GM12864 (cell line): ENCODE data around the gene LBH.

ENCODE experiments used
- DNase-seq: peaks from one replicate; pipeline ENCODE4 v3.0.0-alpha.2; 2011; ENCODE audit warnings: low read depth
- H3K4me3 ChIP-seq: 2 replicates; pipeline ENCODE4 v1.5.1; 2011; ENCODE audit warnings: mild to moderate bottlenecking, low read depth, low read length, control low read depth
- TF ChIP-seq, protein P1 (sequence below): IDR thresholded peaks from 2 replicates; pipeline ENCODE4 v1.5.1; 2011; ENCODE audit warnings: low read depth, mild to moderate bottlenecking, moderate library complexity, low read length, control low read depth, inconsistent platforms; ENCODE audit errors: missing control alignments

Gene LBH

DNA sequence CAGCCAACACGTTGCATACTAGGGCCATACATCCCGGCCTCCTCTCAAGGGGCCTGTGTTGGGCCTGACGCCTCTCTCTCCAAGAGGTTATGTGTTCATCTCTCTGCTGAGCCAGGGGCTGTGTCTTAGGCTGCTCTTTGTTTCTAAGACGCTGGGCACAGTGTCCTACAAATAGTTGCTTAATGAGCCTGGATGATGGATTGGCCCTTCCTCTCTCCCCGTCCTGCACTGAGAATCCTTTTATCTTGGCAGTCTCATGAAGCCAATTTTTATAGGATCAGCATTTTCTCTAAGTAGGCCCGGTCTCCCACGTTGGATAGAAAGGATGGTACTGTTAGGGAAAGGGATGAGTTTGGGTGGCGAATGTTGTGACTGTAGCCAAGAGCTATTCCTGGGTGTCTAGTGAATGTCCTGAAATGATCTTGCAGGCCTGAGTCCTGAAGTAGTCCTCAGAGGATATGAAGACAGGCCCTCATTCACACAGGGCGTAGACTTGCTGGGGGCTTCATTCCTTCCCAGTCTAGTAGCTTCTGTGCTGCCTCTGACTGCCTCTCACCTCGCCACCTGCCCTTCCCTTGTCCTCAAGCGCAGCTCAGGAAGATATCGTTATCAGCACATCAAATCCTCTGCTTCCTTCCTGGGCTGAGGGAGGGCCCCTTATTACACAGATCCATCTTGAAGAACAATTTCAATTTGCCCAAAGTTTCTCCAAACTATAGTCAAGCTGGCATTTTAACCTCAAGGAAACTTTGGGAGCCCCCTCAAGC, 8.8 kb downstream of the LBH start:
- no peak for DNase-seq
- TF ChIP-seq, protein P1, sequence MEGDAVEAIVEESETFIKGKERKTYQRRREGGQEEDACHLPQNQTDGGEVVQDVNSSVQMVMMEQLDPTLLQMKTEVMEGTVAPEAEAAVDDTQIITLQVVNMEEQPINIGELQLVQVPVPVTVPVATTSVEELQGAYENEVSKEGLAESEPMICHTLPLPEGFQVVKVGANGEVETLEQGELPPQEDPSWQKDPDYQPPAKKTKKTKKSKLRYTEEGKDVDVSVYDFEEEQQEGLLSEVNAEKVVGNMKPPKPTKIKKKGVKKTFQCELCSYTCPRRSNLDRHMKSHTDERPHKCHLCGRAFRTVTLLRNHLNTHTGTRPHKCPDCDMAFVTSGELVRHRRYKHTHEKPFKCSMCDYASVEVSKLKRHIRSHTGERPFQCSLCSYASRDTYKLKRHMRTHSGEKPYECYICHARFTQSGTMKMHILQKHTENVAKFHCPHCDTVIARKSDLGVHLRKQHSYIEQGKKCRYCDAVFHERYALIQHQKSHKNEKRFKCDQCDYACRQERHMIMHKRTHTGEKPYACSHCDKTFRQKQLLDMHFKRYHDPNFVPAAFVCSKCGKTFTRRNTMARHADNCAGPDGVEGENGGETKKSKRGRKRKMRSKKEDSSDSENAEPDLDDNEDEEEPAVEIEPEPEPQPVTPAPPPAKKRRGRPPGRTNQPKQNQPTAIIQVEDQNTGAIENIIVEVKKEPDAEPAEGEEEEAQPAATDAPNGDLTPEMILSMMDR, result no peak
- no peak overlapping the region for H3K4me3 ChIP-seq

- H3K4me3 ChIP-seq, result no peak overlapping the region
- DNase-seq, result no peak
- TF ChIP-seq, protein P1, result no peak
These were observed 11.9 kb downstream of the LBH start for GRCh38 chr2:30243231-30243630.

- TF ChIP-seq, protein P1, result no peak
- H3K4me3 ChIP-seq, result no peak overlapping the region
- no peak for DNase-seq
These were observed 14.0 kb downstream of the LBH start for GRCh38 chr2:30245364-30245763.

DNA sequence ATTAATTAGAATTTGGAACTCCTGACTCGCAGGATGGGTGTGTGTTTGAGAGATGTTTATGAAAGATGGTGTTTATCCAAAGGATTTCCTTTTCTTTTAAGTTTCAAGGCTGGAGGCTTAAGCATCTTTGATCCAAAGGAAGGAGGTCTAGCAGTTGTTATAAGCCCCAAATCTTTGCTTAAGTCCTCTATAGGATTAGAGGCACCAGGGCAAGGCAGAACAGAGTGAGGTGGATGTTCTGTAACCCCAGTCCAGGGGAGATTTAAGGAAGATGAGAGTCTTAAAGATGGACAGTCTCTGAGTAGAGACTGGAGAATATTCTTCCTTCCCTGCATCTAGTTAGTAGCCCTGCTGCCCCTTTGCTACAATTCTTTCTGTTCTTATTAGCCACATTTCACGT, 17.5 kb downstream of the LBH start:
- no peak for DNase-seq
- TF ChIP-seq, protein P1, result no peak
- H3K4me3 ChIP-seq, result no peak overlapping the region

DNA sequence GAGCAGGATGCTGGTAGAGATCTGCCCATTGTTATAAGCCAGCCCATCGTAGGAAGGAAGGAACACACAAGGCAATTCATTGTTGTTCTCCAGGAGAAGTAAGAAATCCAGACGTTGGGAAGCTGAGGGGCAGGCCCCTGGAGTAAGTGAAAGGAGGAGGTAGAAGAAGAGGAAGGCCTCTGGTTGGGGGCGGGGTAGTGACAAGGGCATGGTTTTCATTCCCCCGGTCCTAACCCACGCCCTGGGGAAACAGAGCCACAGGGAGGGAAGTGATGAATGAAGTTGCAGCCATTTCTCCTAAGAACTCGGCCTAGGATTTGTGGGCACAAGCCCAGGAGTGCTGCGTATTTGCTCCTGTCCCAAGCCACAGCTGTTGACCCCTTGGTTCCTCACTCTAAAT, 18.0 kb downstream of the LBH start:
- no peak for DNase-seq
- no peak overlapping the region for H3K4me3 ChIP-seq
- TF ChIP-seq, protein P1, result no peak

- TF ChIP-seq, protein P1, result no peak
- DNase-seq, result no peak
These were observed 19.1 kb downstream of the LBH start for GRCh38 chr2:30250421-30250820.

More at GRCh38 chr2:30250421-30250820, 19.1 kb downstream of the LBH start:
- no peak overlapping the region for H3K4me3 ChIP-seq
